Measurements from ENCODE around the gene ERVK3-1. TPM values are rescaled to one million over a fixed set of nuclear protein-coding genes. Genes with fewer than 3 reads are reported as not detected.
"Not testable (repeated sequence)": the region's sequence is repeated elsewhere in the genome, so short reads cannot be mapped to it uniquely, and the experiment has no call there.

The ERVK3-1 gene
- total RNA-seq, 1 experiment from 2014 or later: 38.9 TPM

- no peak for DNase-seq (ENCODE audit: low read depth)
- in situ Hi-C loops (cut with HindIII; ENCODE audit: low pct_unique_long_range_greater_than_20kb, low sequenced_read_pairs): loop anchor here (10.0 kb wide), 1 partner anchor 108 kb away; the partner anchor contains the start of gene ZNF544
Observed at GRCh38 chr19:58332697-58333096, 27.5 kb downstream of the ERVK3-1 start.

DNA sequence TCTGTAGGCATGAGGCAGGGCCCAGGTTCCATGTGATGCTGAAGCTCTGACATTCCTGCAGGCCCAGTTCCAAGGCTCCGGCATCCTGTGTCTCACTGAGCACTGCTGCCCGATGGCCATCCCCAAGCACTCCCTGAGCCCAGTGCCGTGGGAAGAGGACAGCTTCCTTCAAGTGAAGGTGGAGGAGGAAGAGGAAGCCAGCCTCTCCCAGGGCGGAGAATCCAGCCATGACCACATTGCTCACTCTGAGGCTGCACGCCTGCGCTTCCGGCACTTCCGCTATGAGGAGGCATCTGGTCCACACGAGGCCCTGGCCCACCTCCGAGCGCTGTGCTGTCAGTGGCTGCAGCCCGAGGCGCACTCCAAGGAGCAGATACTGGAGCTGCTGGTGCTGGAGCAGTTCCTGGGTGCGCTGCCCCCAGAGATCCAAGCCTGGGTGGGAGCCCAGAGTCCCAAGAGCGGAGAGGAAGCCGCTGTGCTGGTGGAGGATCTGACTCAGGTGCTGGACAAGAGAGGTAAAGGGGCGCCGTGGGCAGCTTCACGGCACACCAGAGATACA lies 29.6 kb downstream of the ERVK3-1 start:
- in situ Hi-C loops (cut with HindIII; ENCODE audit: low pct_unique_long_range_greater_than_20kb, low sequenced_read_pairs): loop anchor here (10.0 kb wide), 1 partner anchor 110 kb away; the partner anchor contains the start of gene ZNF544
- no peak for DNase-seq (ENCODE audit: low read depth)

GRCh38 chr19:58335630-58336029 lies 30.5 kb downstream of the ERVK3-1 start:
- no peak for DNase-seq (ENCODE audit: low read depth)
- in situ Hi-C loops (cut with HindIII; ENCODE audit: low pct_unique_long_range_greater_than_20kb, low sequenced_read_pairs): loop anchor here (10.0 kb wide), 1 partner anchor 111 kb away; the partner anchor contains the start of gene ZNF544

GRCh38 chr19:58336216-58336615 lies 31.0 kb downstream of the ERVK3-1 start:
- DNase-seq (ENCODE audit: low read depth): no peak
- in situ Hi-C loops (cut with HindIII; ENCODE audit: low pct_unique_long_range_greater_than_20kb, low sequenced_read_pairs): loop anchor here (10.0 kb wide), 1 partner anchor 111 kb away; the partner anchor contains the start of gene ZNF544

DNA sequence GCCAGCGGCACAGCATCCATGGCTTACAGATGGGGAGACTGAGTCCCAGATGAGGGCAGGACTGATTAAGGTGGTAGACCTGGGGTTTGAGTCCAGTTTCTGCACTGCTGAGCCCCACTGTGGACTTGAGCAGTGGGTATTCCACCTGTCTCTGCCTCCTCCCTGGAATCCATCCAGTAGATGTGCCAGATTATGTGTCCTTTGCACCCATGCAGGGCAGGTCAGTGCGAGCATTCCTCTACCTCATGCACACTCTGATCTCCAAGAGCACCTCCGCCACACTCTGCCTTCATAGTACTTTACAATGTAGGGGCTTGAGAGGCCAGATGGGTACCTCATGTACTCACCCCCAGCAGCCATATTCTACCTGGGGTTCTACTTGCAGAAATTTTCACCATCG lies 31.6 kb downstream of the ERVK3-1 start:
- no peak for DNase-seq (ENCODE audit: low read depth)
- in situ Hi-C loops (cut with HindIII; ENCODE audit: low pct_unique_long_range_greater_than_20kb, low sequenced_read_pairs): loop anchor here (10.0 kb wide), 1 partner anchor 112 kb away; the partner anchor contains the start of gene ZNF544

DNA sequence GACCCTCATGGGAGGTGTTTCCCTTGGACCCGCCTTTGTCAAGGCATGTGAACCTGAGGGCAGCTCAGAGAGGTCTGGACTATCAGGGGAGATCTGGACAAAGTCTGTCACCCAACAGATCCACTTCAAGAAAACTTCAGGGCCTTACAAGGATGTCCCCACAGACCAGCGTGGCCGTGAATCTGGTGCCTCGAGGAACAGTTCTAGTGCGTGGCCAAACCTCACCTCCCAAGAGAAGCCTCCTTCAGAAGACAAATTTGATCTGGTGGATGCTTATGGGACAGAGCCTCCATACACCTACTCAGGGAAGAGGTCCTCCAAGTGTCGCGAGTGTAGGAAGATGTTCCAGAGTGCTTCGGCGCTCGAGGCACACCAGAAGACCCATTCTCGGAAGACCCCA lies 33.2 kb downstream of the ERVK3-1 start:
- no peak for DNase-seq (ENCODE audit: low read depth)
- in situ Hi-C loops (cut with HindIII; ENCODE audit: low pct_unique_long_range_greater_than_20kb, low sequenced_read_pairs): loop anchor here (10.0 kb wide), 1 partner anchor 114 kb away; the partner anchor contains the start of gene ZNF544

DNA sequence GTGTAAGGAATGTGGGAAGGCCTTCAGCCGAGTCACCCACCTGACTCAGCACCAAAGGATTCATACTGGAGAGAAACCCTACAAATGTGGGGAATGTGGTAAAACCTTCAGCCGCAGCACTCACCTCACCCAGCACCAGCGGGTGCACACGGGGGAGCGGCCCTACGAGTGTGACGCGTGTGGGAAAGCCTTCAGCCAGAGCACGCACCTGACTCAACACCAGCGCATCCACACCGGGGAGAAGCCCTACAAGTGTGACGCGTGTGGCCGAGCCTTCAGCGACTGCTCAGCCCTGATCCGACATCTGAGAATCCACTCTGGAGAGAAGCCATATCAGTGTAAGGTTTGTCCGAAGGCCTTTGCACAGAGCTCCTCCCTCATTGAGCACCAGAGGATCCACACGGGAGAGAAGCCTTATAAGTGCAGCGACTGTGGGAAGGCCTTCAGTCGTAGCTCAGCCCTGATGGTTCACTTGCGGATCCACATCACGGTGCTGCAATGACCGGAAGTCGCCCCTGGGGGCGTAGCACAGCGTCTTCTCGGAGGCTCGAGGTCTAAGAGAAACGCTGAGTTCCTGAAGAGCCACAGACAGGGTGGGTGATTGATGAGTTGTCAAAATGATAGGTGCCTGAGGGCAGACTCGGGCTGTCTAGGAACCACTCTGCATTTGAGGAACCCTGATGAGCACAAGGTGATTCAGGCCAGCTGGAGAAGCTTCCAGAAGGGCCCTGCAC lies 33.8 kb downstream of the ERVK3-1 start:
- DNase-seq (ENCODE audit: low read depth): no peak
- in situ Hi-C loops (cut with HindIII; ENCODE audit: low pct_unique_long_range_greater_than_20kb, low sequenced_read_pairs): loop anchor here (10.0 kb wide), 1 partner anchor 114 kb away; the partner anchor contains the start of gene ZNF544

- in situ Hi-C loops (cut with HindIII; ENCODE audit: low pct_unique_long_range_greater_than_20kb, low sequenced_read_pairs): no loop called here
- no peak for DNase-seq (ENCODE audit: low read depth)
Observed at GRCh38 chr19:58345558-58345957, 40.4 kb downstream of the ERVK3-1 start.

DNA sequence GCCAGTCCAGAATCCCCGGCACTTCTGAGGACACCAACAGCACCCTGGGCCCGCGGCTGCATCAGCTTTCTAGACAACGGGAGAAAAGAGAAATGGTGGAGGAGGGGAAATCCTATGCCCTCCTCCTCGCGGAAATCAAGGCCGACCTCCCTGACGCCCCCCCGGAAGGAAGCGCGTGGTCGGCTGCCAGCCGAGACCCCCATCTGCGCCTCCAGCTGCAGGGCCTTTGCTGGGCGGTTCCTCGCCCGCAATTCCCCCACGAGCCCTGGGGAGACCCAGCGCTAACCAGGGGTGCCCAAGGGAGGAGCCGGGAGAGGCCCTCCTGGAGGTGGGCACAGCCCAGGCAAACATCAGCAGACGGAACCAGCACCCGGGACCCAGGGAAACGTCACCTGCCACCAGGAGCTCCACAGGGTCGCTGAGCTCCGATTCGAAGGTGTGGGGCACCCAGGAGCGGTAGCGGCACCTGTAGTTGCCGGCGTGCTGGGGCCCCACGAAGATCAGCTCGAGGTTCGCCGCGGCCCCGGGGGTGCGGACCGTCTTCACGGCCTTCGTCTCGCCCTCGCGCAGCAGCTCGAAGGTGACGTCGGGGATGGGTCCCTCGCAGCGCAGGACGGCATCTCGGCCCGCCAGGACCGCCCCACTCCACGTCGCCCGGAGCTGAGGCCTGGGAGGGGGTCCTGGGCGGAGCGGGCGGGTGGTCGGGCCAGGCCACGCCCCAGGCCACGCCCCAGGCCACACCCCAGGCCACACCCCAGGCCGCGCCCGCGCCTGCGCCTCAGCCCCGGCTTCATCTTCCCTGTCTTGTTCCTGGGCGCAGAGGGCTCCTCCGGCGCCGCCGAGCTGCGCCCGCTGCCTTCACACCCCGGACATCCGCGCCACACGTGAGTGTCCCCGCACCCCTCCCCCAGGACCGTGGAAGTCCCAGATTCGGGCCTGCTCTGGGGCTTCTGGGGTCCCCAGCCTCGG lies 42.1 kb downstream of the ERVK3-1 start:
- no peak for DNase-seq (ENCODE audit: low read depth)

DNA sequence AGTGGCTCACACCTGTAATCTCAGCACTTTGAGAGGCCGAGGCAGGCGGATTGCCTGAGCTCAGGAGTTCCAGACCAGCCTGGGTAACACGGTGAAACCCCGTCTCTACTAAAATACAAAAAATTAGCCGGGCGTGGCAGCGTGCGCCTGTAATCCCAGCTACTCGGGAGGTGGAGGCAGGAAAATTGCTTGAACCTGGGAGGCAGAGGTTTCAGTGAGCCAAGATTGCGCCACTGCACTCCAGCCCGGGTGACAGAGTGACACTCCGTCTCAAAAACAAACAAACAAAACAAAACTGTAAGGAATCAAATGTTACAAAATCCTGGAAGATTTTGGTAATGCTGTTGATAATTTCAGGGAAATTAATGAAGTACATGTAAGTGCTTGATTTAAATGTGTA lies 42.9 kb downstream of the ERVK3-1 start:
- in situ Hi-C loops (cut with HindIII; ENCODE audit: low pct_unique_long_range_greater_than_20kb, low sequenced_read_pairs); DNase-seq (ENCODE audit: low read depth): not testable (repeated sequence)

More for the DNA sequence above, 42.1 kb downstream of the ERVK3-1 start:
- in situ Hi-C loops (cut with HindIII; ENCODE audit: low pct_unique_long_range_greater_than_20kb, low sequenced_read_pairs): no loop called here

- no peak for DNase-seq (ENCODE audit: low read depth)
- in situ Hi-C loops (cut with HindIII; ENCODE audit: low pct_unique_long_range_greater_than_20kb, low sequenced_read_pairs): no loop called here
Observed at GRCh38 chr19:58349590-58349989, 44.4 kb downstream of the ERVK3-1 start.

GRCh38 chr19:58350001-58350861 lies 45.1 kb downstream of the ERVK3-1 start:
- in situ Hi-C loops (cut with HindIII; ENCODE audit: low pct_unique_long_range_greater_than_20kb, low sequenced_read_pairs): no loop called here
- DNase-seq (ENCODE audit: low read depth): no peak

GRCh38 chr19:58350871-58351557 lies 45.8 kb downstream of the ERVK3-1 start:
- in situ Hi-C loops (cut with HindIII; ENCODE audit: low pct_unique_long_range_greater_than_20kb, low sequenced_read_pairs): no loop called here

GRCh38 chr19:58351558-58351878 lies 46.3 kb downstream of the ERVK3-1 start:
- in situ Hi-C loops (cut with HindIII; ENCODE audit: low pct_unique_long_range_greater_than_20kb, low sequenced_read_pairs): no loop called here
- DNase-seq (ENCODE audit: low read depth): no peak

More at GRCh38 chr19:58350871-58351557, 45.8 kb downstream of the ERVK3-1 start:
- no peak for DNase-seq (ENCODE audit: low read depth)

DNA sequence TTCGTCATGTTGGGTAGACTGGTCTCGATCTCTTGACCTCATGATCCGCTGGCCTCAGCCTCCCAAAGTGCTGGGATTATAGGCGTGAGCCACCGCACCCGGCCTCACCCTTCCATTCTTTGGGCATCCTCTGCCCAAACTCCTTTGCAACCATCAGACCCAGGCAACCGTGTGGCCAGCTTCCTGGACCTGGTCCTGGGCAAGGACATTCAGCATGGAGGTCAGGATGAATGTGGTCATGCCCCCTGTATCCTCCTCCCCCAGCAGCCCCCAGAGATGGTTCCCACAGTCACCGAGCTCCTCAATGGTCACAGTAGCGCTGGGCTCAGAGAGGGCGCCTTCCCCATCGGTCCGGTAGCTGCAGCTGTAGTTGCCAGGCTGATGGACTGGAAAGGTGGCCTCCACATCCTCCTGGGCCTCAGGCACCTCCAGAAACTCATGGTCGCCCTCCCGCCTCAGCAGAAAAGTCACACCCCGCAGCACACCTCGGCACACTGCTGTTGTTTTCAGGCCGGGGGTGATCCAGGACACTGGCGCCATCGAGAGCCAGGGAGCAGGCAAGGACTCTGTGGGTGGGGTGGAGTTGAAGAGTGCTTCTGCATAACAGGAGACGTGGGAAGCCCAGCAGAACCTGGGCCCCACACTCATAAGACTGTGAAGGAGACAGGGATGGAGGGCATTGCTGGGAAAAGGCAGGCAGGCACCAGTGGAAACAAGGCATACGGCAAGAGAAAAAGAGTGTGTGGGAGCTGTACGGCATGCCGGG lies 47.0 kb downstream of the ERVK3-1 start:
- in situ Hi-C loops (cut with HindIII; ENCODE audit: low pct_unique_long_range_greater_than_20kb, low sequenced_read_pairs): no loop called here
- no peak for DNase-seq (ENCODE audit: low read depth)

Measured in Caki2 (cell line).